ENCODE results near the gene CTNNA1. TPM values are rescaled to one million over a fixed set of nuclear protein-coding genes. Genes with fewer than 3 reads are reported as not detected.

CTNNA1 gene
- total and polyA plus RNA-seq, 2 of the 8 experiments (the other 6 are each of a cell fraction or from before 2014, with no cell fraction given), result 115 to 349 TPM

DNA sequence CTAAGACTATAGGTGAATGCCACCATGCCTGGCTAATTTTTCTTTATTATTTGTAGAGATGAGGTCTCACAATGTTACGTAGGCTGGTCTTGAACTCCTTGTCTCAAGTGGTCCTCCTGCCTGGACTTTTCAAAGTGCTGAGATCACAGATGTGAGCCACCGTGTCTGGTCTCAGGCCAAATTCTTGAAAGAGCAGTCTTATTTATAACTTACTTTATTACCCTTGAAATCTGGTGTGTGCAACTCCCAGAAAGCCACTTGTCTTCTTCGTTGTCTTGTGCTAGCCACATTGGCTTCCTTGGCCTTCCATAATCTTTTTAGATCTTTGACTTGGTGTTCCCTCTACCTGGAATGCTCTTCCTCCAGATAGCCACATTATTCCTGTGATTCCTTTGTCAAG is 50.1 kb downstream of the CTNNA1 start (continued):
- TF ChIP-seq RFX5 (IDR thresholded peaks at IDR 0.05; ENCODE audit: borderline replicate concordance, low read depth, low read length) (no peak), NANOG (IDR thresholded peaks at IDR 0.05; ENCODE audit: insufficient read depth, low read depth, low read length, poor library complexity, severe bottlenecking) (no peak), TAF1 (IDR thresholded peaks at IDR 0.05; ENCODE audit: low read depth, low read length) (no peak)
